BE2C (cell line): ENCODE results near the gene ATF2.
"Not testable (repeated sequence)": the region's sequence is repeated elsewhere in the genome, so short reads cannot be mapped to it uniquely, and the experiment has no call there.

ENCODE experiments used
- DNase-seq: peaks from one replicate; pipeline ENCODE4 v3.0.0-alpha.2; 2020
- H3K27me3 ChIP-seq: fragments of 250-450 bp; sonication (Bioruptor Pico); 2 replicates; pipeline ENCODE4 v1.5.1; 2020; ENCODE audit warnings: mild to moderate bottlenecking
- H3K36me3 ChIP-seq: fragments of 250-450 bp; sonication (Bioruptor Pico); 2 replicates; pipeline ENCODE4 v1.5.1; 2020; ENCODE audit warnings: mild to moderate bottlenecking
- H3K4me1 ChIP-seq: fragments of 250-450 bp; sonication (Bioruptor Pico); 2 replicates; pipeline ENCODE4 v1.5.1; 2020
- H3K4me3 ChIP-seq: 2 replicates; pipeline ENCODE4 v1.5.1; 2011; ENCODE audit warnings: low read depth, low read length
- H3K9me3 ChIP-seq: fragments of 250-450 bp; sonication (Bioruptor Pico); 2 replicates; pipeline ENCODE4 v1.5.1; 2020
- TF ChIP-seq, protein P1 (sequence below): IDR thresholded peaks from 2 replicates; pipeline ENCODE4 v1.5.1; 2012; ENCODE audit warnings: mild to moderate bottlenecking, low read depth, low read length

Gene ATF2

DNA sequence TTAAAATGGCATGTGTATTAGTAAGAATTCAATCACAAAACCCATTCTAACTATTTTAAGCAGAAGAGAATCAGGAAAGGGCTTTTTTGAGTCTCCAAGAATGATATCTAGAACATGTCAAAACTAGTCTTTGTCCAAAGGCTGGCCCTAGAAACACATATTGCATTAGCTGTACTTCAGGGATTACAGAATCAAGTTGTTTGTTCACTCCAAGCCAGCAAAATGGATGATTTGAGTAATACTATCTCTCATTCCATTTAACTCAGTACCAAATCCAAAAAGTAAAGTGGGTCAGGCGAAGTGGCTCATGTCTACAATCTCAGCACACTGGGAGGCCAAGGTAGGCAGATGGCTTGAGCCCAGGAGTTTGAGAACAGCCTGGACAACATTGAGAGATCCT lies 41.3 kb downstream of the ATF2 start:
- no peaks in the 10 kb centered on the region for H3K9me3 ChIP-seq
- no peak overlapping the region for H3K4me3 ChIP-seq
- H3K27me3 ChIP-seq = no peaks in the 10 kb centered on the region
- H3K4me1 ChIP-seq = no peaks in the 10 kb centered on the region
- DNase-seq = no peak
- TF ChIP-seq, protein P1, sequence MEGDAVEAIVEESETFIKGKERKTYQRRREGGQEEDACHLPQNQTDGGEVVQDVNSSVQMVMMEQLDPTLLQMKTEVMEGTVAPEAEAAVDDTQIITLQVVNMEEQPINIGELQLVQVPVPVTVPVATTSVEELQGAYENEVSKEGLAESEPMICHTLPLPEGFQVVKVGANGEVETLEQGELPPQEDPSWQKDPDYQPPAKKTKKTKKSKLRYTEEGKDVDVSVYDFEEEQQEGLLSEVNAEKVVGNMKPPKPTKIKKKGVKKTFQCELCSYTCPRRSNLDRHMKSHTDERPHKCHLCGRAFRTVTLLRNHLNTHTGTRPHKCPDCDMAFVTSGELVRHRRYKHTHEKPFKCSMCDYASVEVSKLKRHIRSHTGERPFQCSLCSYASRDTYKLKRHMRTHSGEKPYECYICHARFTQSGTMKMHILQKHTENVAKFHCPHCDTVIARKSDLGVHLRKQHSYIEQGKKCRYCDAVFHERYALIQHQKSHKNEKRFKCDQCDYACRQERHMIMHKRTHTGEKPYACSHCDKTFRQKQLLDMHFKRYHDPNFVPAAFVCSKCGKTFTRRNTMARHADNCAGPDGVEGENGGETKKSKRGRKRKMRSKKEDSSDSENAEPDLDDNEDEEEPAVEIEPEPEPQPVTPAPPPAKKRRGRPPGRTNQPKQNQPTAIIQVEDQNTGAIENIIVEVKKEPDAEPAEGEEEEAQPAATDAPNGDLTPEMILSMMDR = no peak
- H3K36me3 ChIP-seq = no peaks in the 10 kb centered on the region; the same call in 1 of the 2 replicates

DNA sequence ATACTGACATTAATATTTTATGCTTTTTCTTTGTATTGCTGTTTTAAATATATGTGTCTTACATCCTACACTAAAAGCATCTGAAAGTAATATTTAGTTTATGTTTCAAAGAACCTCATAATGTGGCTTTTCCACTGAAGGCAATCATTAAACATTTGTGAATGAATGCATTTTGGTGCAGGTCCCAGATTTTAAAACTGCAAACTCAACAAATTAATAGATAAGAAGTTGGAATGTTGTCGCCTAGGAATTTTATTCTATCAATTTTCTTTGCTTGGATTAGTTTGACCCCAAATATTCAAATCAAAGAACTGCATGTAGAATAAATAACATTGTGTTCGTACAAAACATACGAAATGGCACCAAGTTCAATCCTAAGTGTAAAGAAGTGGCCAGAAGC lies 44.7 kb downstream of the ATF2 start:
- Histone ChIP-seq H3K36me3 (no peaks in the 10 kb centered on the region), H3K27me3 (no peaks in the 10 kb centered on the region), H3K4me3 (no peak overlapping the region), H3K4me1 (no peaks in the 10 kb centered on the region), H3K9me3 (no peaks in the 10 kb centered on the region)
- no peak for DNase-seq
- TF ChIP-seq, protein P1 = no peak

DNA sequence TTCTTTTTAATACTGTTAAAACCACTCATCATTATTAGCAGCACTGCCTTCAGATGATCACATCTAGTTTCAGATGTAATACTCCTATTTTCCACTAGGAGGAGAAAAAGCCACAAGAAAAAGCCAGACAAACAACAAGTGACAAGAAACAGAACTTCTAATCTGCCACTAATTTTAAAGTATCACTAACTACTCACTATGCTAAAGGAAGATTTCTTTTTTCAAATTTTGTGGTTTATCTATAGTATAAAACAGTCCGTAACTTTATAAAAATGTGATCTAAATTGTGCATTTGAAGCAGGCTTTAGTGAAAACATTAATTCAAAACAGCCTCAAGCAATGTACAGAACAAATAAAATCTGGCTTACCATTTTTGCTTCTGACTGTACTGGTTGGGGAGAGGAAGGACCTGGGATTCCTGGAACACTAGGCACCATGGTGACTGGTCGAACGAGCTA lies 56.8 kb downstream of the ATF2 start:
- no peaks in the 10 kb centered on the region for H3K27me3 ChIP-seq
- no peaks in the 10 kb centered on the region for H3K9me3 ChIP-seq
- H3K4me3 ChIP-seq = no peak overlapping the region
- H3K4me1 ChIP-seq = no peaks in the 10 kb centered on the region
- H3K36me3 ChIP-seq = no peaks in the 10 kb centered on the region
- TF ChIP-seq, protein P1 = peak; percentile 45
- DNase-seq = no peak

DNA sequence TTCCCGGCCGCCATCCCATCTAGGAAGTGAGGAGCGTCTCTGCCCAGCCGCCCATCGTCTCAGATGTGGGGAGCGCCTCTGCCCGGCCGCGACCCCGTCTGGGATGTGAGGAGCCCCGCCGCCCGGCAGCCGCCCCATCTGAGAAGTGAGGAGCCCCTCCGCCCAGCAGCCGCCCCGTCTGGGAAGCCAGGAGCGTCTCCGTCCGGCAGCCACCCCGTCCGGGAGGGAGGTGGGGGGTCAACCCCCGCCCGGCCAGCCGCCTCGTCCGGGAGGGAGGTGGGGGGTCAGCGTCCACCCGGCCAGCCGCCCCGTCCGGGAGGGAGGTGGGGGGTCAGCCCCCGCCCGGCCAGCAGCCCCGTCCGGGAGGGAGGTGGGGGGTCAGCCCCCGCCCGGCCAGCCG lies 59.9 kb downstream of the ATF2 start:
- not testable (repeated sequence) for DNase-seq, H3K4me1 ChIP-seq, H3K36me3 ChIP-seq, H3K4me3 ChIP-seq, H3K9me3 ChIP-seq, H3K27me3 ChIP-seq

DNA sequence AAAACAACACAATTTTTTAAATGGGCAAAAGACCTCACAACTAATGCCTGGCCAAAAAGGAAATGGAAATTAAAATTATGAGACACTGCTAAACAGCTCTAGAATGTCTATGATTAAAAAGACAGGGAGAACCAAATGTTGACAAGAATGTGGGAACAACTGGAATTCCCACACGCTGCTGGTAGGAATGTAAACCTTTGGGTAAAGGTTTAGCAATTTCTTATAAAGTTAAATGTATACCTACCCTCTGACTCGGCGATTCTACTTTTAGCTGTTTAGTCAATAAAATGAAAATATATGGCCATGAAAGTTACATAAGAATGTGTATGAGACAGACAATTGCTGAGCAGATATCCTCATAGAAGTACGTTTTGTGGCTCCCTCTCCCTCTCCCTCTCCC lies 60.9 kb downstream of the ATF2 start:
- Histone ChIP-seq H3K27me3 (no peaks in the 10 kb centered on the region), H3K9me3 (no peaks in the 10 kb centered on the region), H3K4me3 (no peak overlapping the region), H3K36me3 (no peaks in the 10 kb centered on the region), H3K4me1 (no peaks in the 10 kb centered on the region)
- TF ChIP-seq, protein P1 = no peak
- DNase-seq = no peak

DNA sequence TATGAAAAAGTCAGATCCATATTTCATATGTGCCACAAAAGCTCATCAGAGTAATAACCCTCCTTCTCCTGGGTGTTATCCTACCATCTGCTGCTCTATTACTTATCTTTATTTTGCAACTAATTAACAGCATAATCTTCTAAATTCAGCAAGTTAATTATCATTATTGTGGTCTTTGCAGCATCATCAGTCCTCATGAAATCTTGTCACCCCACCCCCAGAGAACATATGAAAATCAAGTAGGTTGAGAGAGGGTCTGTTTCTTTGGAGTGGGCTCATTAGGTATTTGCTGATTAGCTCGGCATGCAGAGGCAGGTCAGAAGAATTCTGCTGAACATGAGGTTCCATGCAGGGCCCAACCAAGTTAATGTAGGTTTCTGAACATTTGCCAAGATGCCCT lies 64.8 kb downstream of the ATF2 start:
- H3K9me3 ChIP-seq = no peaks in the 10 kb centered on the region
- no peaks in the 10 kb centered on the region for H3K4me1 ChIP-seq
- no peak for DNase-seq
- TF ChIP-seq, protein P1 = no peak
- no peaks in the 10 kb centered on the region for H3K27me3 ChIP-seq
- H3K4me3 ChIP-seq = no peak overlapping the region
- H3K36me3 ChIP-seq = no peaks in the 10 kb centered on the region

DNA sequence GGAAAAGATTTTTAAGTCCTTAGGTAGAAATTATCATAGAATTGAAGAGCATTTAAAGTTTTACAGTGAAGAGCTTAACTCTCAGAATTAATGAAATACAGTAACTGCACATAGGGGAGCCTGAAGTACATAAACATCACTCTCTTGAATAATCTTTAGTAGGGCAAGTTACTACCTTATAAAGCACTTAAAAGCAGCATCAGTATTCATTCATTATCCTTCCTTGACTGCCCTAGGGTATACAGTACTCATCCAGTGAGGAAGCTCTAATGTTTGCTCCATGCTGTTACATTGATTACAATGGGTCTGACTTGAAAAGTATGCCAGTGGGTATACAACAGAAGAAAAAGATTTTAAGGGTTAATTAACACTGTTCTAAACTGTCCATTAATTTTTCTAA lies 66.5 kb downstream of the ATF2 start:
- no peaks in the 10 kb centered on the region for H3K36me3 ChIP-seq
- H3K27me3 ChIP-seq = no peaks in the 10 kb centered on the region

More for the DNA sequence above, 66.5 kb downstream of the ATF2 start:
- Histone ChIP-seq H3K4me3 (no peak overlapping the region), H3K4me1 (no peaks in the 10 kb centered on the region), H3K9me3 (no peaks in the 10 kb centered on the region)
- no peak for DNase-seq
- TF ChIP-seq, protein P1 = no peak
